ENCODE data around the gene FBLN1.

The FBLN1 gene

DNA sequence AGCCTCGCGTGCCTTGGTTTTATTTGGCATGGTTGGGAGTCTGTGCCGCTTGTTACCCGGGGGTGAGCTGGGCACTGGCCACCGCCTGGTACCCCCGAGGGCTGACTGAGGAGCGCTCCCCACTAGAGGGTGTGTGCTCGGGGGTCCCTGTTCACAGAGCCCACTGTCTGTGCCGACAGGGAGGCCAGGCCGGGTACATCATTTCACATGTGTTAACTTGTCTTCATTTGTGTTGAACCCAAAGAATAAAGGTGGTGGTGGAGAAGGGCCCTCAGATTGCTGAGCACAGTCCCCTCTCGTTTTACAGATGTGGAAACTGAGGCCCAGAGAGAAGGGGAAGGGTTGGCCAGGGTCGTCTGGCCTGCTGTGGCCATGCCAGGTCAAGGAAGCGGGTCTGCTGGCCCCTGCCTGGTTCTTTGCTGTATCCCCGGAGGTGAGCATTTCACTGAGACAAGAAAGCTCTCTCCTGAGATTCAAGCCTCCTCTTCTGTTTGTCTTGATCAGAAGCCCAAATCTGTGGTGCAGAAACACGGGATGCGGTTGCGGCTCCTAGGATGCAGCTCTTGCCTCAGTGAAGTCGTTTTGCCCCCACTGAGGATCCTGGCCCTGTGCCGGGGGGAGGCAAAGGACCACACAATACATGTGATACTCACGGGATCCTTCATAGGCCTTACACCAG, 60.8 kb downstream of the FBLN1 start:
- FAIRE-seq (no peak), DNase-seq (ENCODE audit: insufficient read length, low spot score) (no peak)

DNA sequence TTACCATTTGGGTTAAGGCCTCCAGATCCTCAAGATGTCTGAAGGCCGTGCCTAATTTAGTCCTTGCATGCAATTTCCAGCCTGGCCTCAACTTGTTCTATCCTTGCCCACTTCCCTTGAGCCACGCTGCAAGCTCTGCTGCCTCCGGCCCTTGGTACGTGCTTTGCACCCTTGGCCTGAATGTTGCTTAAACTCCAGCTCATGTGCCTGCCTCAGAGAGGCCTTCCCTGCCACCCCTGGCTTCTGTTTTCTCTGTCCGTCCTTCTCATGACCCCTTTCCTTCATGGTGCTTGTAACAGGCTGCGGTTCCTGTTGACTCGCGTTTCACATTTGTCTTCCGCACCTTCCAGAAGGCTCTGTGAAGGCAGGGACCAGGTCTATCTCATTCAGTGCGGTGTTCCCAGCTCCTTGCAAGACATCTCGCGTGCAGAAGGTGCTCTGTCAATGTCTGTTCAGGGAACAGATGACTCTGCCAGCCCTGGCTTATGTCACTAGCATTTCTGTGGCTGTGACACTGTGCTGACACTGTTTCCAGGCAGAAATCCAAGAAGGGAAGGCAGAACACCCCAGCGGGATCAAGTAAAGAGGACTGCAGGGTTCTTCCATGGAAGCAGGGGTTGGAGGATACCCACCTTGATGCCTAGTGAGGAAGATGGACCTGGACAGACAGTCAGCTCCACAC, 61.8 kb downstream of the FBLN1 start:
- DNase-seq (ENCODE audit: insufficient read length, low spot score) (no peak), FAIRE-seq (no peak)

DNA sequence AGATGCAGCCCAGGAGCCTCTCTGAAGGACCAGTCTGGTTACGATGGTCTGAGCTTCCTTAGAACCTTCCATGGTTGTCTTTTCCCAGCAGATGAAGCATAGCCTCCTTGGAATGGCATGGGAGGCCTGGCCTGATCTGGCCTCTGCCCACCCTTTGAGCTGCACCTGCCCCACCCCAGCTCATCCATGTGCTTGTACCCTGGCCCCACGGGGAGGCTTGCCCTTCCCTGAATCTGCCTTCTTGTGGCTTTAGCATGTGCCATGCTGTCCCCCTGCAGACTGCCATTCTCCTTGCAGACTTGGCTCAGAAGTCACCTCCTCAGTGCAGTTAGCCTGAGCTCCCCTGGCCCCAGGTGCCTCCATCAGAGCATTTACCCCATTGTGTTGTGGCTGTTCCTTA, 62.5 kb downstream of the FBLN1 start:
- DNase-seq (ENCODE audit: insufficient read length, low spot score): no peak
- FAIRE-seq: no peak

DNA sequence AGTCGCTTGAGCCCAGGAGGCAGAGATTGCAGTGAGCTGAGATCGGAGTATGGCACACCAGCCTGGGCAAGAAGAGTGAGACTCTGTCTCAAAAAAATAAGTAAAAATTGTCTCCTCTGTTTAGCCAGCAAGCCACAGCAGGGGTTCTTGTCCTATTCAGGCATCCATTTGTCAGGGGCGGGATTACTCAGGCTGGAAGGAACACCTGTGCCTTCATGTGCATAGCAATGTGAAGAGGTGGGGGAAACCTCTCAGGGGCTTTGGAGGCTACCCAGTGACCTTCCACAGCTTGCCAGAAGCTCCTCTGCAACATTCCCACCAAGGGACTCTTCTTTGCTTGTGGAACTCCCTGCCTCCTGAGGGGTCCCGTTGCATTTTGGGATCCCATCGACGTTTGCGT, 63.3 kb downstream of the FBLN1 start:
- no peak for FAIRE-seq
- no peak for DNase-seq (ENCODE audit: insufficient read length, low spot score)

DNA sequence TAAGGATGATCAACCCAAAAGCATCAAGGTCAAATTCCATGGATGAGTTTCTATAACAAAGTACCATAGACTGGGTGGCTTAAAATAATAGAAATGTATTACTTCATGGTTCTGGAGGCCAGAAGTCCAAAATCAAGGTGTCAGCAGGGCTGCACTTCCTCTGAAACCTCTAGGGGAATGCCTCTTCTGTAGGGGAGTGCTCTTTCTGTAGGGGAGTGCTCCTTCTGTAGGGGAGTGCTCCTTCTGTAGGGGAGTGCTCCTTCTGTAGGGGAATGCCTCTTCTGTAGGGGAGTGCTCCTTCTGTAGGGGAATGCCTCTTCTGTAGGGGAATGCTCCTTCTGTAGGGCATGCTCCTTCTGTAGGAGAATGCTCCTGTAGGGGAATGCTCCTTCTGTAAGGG, 65.5 kb downstream of the FBLN1 start:
- FAIRE-seq (no peak), DNase-seq (ENCODE audit: insufficient read length, low spot score) (no peak)

DNA sequence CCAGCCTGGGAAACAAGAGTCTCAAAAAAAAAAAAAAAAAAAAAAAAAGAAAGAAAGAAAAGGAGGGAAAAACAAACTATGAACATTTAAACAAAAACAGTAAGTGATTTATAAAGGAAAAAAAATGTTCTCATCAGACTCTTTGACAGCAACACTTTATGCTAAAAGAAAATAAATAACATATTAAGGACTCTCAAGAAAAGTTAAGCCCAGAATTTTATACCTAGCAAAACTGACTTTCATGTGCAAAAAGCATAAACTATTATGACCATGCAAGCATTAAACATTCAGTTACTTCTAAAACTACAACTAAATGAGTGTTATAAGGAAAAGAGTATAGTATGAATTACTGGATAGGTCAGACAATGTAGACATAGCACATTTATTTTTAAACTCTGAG, 68.4 kb downstream of the FBLN1 start:
- FAIRE-seq: no peak
- DNase-seq (ENCODE audit: insufficient read length, low spot score): no peak

DNA sequence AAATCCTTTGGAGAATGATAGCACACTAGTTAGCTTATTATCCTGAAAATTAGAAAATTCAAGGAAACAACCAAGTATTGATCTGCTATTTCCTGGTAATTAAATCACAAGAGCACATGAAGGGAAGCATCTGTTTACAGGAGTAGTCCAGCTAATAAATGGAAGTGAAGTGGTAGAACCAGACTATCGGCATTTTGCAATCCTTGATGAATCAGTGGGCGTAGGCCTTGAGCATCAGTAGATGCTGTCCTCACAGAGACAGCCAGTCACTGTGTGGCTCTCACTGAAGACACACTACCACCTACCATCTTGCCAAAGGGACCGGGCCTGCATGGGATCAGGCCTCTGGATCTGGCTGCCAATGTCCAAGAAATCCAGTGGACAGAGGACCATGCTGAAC, 69.8 kb downstream of the FBLN1 start:
- DNase-seq (ENCODE audit: insufficient read length, low spot score) (no peak), FAIRE-seq (no peak)

DNA sequence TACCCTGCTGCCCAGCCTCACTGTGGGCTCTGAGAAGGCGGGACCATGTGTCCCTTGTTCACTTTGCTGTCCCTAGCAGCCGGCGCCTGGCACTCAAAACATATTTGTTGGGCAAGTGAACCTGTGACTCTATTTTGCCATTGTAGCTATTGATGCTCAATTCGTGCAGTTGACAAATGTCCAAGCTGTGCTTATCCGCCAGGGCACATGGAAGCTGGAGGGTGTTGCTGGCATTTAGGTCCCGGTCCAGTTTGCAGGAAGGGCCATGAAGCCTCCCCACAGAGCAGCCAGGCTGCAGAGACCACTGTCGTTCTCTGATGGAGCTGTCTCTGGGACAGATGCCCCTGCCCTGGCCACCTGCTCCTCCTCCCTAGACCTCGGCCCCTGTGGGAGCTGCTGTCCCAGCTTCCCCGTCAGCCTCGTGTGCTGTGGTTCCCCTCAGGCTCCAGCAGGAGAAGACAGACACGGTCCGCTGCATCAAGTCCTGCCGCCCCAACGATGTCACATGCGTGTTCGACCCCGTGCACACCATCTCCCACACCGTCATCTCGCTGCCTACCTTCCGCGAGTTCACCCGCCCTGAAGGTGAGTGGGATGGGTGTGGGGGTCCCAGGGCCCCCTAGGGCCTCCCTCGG, 71.5 kb downstream of the FBLN1 start:
- DNase-seq (ENCODE audit: insufficient read length, low spot score): no peak

DNA sequence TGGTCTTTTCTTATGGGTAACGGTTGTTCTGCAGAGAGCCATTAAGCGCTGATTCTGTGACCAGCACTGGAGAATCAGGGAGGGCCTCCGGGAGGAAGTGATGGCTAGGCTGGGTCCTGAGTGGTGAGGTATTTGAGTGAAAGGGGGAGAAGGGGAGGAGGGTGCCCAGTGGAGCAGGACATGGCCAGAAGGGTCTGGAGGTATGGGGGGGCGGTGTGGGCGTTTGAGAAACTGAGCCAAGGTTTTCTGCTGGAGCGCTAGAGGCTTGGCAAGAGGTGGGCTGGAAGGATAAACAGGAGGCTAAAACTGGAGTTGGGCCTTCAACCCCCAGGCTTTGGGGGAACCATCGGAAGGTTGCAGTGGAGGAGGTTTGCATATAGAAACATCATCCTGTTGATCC, 72.5 kb downstream of the FBLN1 start:
- FAIRE-seq: no peak
- no peak for DNase-seq (ENCODE audit: insufficient read length, low spot score)

More for the DNA sequence above, 71.5 kb downstream of the FBLN1 start:
- FAIRE-seq: no peak

DNA sequence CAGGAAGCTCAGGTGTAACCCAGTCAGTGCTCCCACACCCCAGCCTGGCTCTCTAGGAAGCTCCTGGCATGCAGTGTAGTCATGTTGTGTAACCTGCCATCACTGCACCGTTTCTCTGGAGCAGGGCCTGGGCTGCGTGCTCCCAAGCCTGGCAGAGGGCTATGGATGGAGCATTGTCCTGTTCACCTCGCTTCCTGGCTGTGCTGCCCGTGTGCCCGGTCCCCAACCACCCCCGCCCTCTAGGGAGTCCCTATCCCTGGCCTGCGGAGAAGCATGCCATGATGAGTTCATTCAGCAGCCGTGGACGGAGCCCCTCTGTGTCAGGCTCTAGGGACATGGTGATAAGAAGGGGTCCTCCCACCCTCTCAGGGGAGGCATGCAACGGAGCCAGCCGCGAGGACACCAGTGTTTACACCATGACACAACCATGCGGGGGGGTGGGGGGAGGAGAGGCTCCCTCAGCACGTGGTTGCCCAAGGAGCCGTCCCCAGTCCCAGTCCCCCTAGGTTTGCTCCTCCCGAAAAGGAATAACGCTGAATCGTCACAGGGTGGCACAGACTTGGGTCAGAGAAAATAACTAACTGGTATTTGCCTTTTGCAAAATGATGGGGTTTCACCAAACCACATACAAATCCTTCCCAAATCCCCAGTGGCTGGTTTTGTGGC, 73.1 kb downstream of the FBLN1 start:
- DNase-seq (ENCODE audit: insufficient read length, low spot score) (no peak), FAIRE-seq (no peak)

DNA sequence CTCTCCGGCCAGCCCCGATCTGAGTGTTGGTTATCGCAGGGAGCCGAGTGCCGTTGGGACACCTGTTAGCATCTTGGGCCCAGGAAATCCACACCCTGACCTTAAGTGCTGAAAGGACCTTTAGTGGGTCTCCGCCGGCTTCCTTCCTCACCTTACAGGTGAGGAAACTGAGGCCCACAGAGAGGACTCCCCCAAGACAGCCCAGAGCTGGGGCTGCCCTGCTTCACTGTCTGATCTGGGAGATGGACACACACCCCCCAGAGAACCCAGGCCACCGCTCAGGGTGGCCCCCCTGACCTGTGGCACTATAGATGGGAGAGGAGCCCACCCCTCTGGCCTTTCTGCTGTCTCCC, 73.6 kb downstream of the FBLN1 start:
- FAIRE-seq (no peak), DNase-seq (ENCODE audit: insufficient read length, low spot score) (no peak)

DNA sequence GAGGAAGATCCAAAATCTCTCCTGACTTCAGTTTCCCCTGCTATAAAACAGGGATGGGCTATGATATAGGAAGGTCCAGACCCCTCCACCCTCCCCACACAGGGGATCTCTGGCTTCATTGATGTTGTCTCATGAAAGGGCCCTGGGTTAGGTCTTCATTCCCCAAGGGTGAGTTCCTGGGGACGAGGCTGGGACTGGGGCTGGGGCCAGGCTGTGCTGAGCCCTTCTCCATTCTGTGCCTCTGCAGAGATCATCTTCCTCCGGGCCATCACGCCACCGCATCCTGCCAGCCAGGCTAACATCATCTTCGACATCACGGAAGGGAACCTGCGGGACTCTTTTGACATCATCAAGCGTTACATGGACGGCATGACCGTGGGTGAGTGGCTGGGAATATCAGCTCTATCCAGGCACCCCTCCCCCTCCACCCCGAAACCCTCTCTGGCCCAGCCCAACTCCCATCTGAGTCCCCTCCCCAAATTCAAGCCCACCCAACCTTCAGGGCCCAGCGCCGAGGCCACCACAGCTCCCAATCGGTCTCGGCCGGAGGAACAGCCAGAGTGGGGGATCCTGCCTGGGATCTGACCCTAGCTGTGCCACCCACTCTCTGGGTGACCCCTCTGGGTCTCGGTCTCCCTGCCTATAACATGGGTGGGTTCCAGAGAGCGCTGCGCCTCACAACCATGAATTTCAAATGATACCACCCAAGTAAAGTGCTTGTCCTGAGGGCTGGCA, 74.2 kb downstream of the FBLN1 start:
- DNase-seq (ENCODE audit: insufficient read length, low spot score) (no peak), FAIRE-seq (no peak)

DNA sequence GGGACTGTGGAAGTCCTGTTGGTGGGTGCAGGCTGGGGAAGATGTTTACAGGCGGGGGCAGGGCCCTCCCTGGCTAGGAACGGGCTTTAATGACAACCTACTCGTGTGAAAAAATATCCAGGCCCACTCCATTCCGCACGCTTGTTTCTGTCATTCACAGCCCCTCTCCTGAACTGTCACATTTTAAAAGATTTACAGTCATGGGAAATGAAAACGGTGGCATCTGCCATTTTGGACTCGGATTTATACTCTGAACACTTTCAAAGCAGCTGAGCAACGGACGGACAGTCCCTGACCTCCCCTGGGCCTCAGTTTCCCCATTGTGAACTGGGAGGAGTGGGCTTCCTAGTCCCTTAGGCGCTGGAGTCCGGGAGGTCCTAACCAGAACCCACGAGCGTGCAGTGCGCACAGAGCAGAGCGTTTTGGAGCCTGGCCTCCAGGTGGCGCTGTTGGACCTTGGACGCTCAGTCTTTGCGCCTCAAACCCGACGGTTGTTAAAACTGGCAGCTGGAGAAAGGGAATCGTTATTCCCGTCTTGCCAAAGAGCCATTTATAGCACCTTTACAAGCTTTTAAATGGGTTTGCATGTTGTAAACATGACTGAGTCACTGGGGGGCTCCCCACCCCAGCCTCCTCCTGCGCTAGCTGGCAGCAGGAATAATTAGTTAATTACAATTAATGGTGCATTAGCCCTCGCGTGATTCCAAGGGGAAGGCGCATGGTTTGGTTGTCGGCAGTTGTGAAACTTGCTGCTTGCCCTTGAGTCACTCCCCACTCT, 75.3 kb downstream of the FBLN1 start:
- peak; percentile 65 for FAIRE-seq

DNA sequence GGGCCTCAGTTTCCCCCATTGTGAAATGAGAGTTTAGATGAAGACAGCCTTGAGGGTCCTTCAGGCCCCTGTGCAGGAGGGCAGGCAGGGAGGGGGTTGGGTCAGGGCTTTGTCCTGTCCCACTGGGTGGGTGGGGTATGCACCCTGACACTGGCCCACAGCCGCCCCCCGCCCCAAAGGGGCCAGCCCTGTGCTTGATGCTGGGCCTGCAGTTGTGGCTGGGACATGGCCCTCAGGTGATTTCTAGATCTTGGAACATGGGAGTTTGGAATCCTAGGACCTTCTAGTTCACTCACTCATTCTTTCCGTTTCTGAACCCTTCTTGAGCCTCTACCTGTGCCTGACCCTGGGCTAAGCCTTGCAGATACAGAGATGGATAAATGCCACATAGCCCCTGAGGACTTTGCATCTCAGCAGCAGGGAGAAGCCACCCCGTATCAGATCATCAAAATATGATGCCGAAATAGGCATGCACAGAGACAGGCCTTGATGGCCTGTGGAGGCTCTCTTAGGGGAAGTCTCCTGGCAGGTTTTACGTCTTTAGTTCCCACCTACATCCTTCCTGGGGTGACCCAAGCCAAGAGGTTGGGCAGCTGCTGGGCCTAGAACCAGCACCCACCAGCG, 76.0 kb downstream of the FBLN1 start:
- FAIRE-seq (no peak), DNase-seq (ENCODE audit: insufficient read length, low spot score) (no peak)

More for the DNA sequence above, 75.3 kb downstream of the FBLN1 start:
- DNase-seq (ENCODE audit: insufficient read length, low spot score): peak; percentile 81

DNA sequence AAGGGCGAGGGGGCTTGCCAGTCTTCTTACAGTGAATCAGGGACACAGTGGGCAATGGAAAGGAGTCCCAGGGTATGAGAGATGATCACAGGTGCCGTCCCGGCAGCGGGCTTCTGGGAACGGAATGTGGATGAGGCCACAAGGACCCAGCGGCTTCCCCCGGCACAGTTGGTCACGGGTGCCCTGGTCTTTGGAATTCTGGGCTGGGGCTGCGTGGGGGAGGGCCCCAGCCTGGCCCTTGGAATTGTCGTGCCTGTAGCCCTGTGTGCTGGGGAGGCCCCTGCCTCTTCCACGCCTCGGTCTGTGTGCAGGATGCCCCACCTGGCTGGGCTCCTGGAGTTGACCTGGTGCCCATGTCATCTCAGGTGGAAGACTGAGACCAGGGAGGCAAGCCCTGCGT, 76.6 kb downstream of the FBLN1 start:
- DNase-seq (ENCODE audit: insufficient read length, low spot score) (no peak), FAIRE-seq (no peak)

DNA sequence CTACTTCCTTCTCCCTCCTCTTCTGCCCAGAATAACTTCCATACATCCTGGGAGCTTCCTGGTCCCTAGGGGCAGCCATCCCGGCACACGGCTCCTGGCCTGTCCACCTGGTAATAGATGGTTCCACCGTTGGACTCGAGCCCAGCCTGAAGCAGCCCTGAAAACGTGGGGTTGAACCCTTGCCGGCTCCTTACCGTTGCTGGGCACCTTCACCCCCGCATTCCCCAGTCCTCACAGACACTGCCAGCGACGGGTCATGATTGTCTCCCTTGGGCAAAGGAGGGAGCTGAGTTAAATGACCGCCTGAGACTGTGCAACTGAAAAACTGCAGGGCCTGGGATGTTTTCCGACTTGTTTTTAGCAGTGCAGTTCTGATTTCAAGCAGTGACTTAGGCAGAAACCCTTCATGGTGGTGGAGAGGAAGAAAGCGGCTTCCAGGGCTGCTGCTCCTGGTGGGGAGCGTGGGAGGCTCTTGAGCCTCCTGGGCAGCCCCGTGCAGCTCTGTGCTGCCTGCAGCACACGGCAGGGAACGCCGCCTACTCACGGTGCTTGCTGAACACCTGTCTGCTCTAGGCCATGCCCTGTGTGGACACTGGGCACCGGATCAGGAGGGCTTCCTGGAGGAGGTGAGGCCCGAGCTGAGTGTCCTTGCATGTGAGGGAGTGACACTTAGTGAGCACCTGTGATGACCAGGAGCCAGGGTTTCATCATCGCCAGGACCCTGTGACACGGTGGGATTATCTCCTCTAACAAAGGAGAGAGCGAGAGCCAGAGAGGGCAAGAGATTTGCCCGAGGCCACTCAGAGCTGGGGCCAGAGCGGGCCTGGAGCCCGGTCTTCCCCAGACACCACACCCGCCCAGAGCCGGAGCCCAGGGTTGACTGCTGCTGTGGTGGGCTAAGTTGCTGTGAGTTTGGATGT, 77.4 kb downstream of the FBLN1 start:
- FAIRE-seq (no peak), DNase-seq (ENCODE audit: insufficient read length, low spot score) (no peak)

DNA sequence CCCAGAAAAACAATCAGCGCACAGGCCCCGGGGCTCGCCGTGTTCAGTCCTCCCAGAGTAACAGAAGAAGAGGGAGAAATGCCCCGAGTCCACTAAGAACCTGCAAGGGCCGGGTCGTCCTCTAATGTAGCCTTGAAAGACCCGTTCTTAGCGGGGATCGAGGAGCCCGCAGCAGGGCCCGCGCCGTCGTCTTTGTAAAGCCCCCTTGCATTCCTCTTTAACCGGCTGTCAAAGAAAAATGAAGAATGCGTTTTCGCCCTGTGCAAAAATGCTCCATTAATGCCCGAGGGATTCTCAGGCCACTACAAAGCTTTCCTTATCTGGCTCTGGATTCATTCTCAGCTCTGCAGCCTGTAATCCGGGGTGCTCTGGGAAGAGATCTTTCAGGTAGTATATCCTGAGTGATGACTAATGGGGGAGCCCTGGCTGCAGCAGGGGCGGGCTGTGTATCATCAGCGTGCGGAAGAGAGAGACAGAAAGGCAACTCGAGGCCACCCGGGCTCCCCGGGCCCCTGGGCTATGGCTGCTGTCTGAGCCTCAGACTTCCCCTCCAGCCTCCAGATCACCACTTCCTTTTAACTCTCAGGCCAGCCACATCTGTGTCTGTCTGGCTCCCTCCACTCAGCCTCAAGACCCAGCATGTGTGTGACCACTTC, 78.2 kb downstream of the FBLN1 start:
- FAIRE-seq: no peak
- no peak for DNase-seq (ENCODE audit: insufficient read length, low spot score)

DNA sequence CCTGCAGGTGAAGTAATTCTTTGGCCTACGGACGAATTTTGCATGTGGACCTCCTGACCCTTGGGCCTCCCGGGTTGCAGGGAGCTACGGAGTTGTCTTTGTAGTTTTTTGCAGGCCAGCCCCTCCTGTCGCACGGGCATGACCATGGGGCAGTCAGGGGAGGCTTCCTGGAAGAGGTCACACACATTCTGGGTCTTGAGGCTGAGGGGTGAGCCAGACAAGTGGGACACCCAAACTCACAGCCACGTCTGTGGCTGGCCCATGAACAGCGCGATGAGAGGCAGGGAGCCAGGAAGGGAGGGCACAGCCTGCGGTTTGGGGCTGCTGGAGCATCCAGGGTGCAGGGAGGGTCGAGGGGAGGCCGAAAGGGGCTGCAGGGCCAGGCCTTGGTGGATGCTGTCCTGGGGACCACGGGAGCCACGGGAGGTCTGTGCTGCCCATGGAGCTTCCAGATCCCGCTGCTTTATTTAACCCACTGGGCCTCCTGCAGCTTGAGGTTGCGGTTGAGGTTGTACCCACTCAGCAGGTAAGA, 78.9 kb downstream of the FBLN1 start:
- no peak for FAIRE-seq
- DNase-seq (ENCODE audit: insufficient read length, low spot score): no peak

All from GM19239 (cell line).